IMR-90 (cell line): ENCODE measurements around the gene C6orf120. TPM values are rescaled to one million over a fixed set of nuclear protein-coding genes. Genes with fewer than 3 reads are reported as not detected.
A peak's percentile ranks its signal among the peaks of the same experiment; 100 is the strongest.

ENCODE experiments used
- ATAC-seq: fragments of 200-7000 bp; cut with Tn5 transposase; 2 replicates; pipeline ENCODE4 v1.9.1; 2020; ENCODE audit warnings: low read depth, mild to moderate bottlenecking, moderate library complexity
- BruUV-seq: library from RNA; stranded (reverse); fragments of 400-500 nt; replicated peaks from 2 replicates; lab custom pipeline; 2021; lab: Mats Ljungman, UMichigan
- CTCF ChIA-PET: fragments of 300-600 bp; formaldehyde crosslinking; extraction: SDS; loops from one replicate; lab custom pipeline; 2021; ENCODE audit warnings: antibody characterized with exemption; lab: Yijun Ruan, JAX
- POLR2A ChIA-PET: fragments of 300-600 bp; sonication (Branson Sonifier 250); formaldehyde crosslinking; loops from one replicate; lab custom pipeline; 2022; ENCODE audit warnings: antibody characterized with exemption; ENCODE audit not compliant: unreplicated experiment; lab: Charles Lee
- DNase-seq: peaks from one replicate; pipeline ENCODE4 v3.0.0; 2013
- H2AFZ ChIP-seq: replicated peaks from 2 replicates; pipeline ENCODE3; 2013; ENCODE audit warnings: low read length, mild to moderate bottlenecking; ENCODE audit not compliant: poor library complexity
- H2AK5ac ChIP-seq: 2 replicates; pipeline ENCODE4 v1.6.1; 2013; ENCODE audit warnings: low read depth, low read length, inconsistent platforms
- H2AK9ac ChIP-seq: replicated peaks from 2 replicates; pipeline ENCODE3; 2013; ENCODE audit warnings: mild to moderate bottlenecking, low read depth, low read length, moderate library complexity; ENCODE audit not compliant: poor library complexity
- H2BK120ac ChIP-seq: 2 replicates; pipeline ENCODE4 v1.6.1; 2013; ENCODE audit warnings: low read depth, low read length, inconsistent platforms
- H2BK15ac ChIP-seq: 3 replicates; pipeline ENCODE4 v1.6.1; 2013; ENCODE audit warnings: low read depth, low read length, inconsistent platforms
- H2BK20ac ChIP-seq: 2 replicates; pipeline ENCODE4 v1.6.1; 2013; ENCODE audit warnings: low read depth, mild to moderate bottlenecking, inconsistent platforms, low read length, moderate library complexity
- H2BK5ac ChIP-seq: 2 replicates; pipeline ENCODE4 v1.6.1; 2013; ENCODE audit warnings: mild to moderate bottlenecking, low read depth, low read length, inconsistent platforms; ENCODE audit not compliant: poor library complexity, severe bottlenecking
- H3K14ac ChIP-seq: replicated peaks from 2 replicates; pipeline ENCODE4 v1.6.1; 2013; ENCODE audit warnings: low read depth, low read length, inconsistent platforms
- H3K18ac ChIP-seq: 2 replicates; pipeline ENCODE4 v1.6.1; 2013; ENCODE audit warnings: low read depth, low read length, control low read depth
- H3K23ac ChIP-seq: 2 replicates; pipeline ENCODE4 v1.6.1; 2013; ENCODE audit warnings: low read depth, low read length, inconsistent platforms
- H3K27ac ChIP-seq: 2 replicates; pipeline ENCODE4 v1.5.1; 2013; ENCODE audit warnings: mild to moderate bottlenecking, control low read depth, low read length; ENCODE audit not compliant: insufficient read depth
- H3K27me3 ChIP-seq: 2 replicates; pipeline ENCODE4 v1.6.1; 2013; ENCODE audit warnings: low read length; ENCODE audit not compliant: control insufficient read depth, insufficient read depth
- H3K36me3 ChIP-seq: 2 replicates; pipeline ENCODE4 v1.6.1; 2013; ENCODE audit warnings: low read length, mixed read lengths; ENCODE audit not compliant: control insufficient read depth, insufficient read depth
- H3K4ac ChIP-seq: 2 replicates; pipeline ENCODE4 v1.6.1; 2013; ENCODE audit warnings: low read depth, low read length, inconsistent platforms
- H3K4me1 ChIP-seq: 2 replicates; pipeline ENCODE4 v1.6.1; 2013; ENCODE audit warnings: low read length, mixed read lengths; ENCODE audit not compliant: control insufficient read depth, insufficient read depth
- H3K4me2 ChIP-seq: 2 replicates; pipeline ENCODE4 v1.6.1; 2013; ENCODE audit warnings: low read depth, mild to moderate bottlenecking, control low read depth, low read length, moderate library complexity
- H3K4me3 ChIP-seq: 2 replicates; pipeline ENCODE4 v1.5.1; 2013; ENCODE audit warnings: low read depth, mild to moderate bottlenecking, control low read depth, low read length, moderate library complexity; ENCODE audit not compliant: insufficient read depth
- H3K56ac ChIP-seq: 2 replicates; pipeline ENCODE4 v1.6.1; 2013; ENCODE audit warnings: low read length, inconsistent platforms; ENCODE audit not compliant: insufficient read depth; ENCODE audit errors: extremely low read depth
- H3K79me1 ChIP-seq, 2 experiments: 2 replicates each; pipeline ENCODE4 v1.6.1; 2013; ENCODE audit warnings: low read length in 2 of 2, inconsistent platforms in 1 of 2, low read depth in 1 of 2
- H3K9ac ChIP-seq: 2 replicates; pipeline ENCODE4 v1.6.1; 2013; ENCODE audit warnings: low read depth, low read length, control low read depth
- H3K9me1 ChIP-seq: 2 replicates; pipeline ENCODE4 v1.6.1; 2013; ENCODE audit warnings: low read length, inconsistent platforms; ENCODE audit not compliant: insufficient read depth
- H3K9me3 ChIP-seq: 2 replicates; pipeline ENCODE4 v1.6.1; 2013; ENCODE audit warnings: low read length; ENCODE audit not compliant: control insufficient read depth, insufficient read depth
- H4K20me1 ChIP-seq: 2 replicates; pipeline ENCODE4 v1.6.1; 2013; ENCODE audit warnings: low read length, inconsistent platforms; ENCODE audit not compliant: insufficient read depth
- H4K5ac ChIP-seq: 2 replicates; pipeline ENCODE4 v1.6.1; 2013; ENCODE audit warnings: mild to moderate bottlenecking, low read depth, low read length, control low read depth
- H4K8ac ChIP-seq, 2 experiments: 2 replicates each; pipeline ENCODE4 v1.6.1; 2013; ENCODE audit warnings: low read depth in 2 of 2, low read length in 2 of 2, control low read depth in 1 of 2, inconsistent platforms in 1 of 2
- H4K91ac ChIP-seq: 2 replicates; pipeline ENCODE4 v1.6.1; 2013; ENCODE audit warnings: low read depth, low read length, inconsistent platforms; ENCODE audit not compliant: insufficient read depth
- BHLHE40 ChIP-seq: fragments of 150-350 bp; IDR thresholded peaks from 2 replicates; pipeline ENCODE4 v1.6.1; 2016; ENCODE audit warnings: mild to moderate bottlenecking, low read depth, low read length
- CHD1 ChIP-seq: IDR thresholded peaks from 2 replicates; pipeline ENCODE4 v1.6.1; 2012; ENCODE audit warnings: low read depth, low read length, improper control_type of control experiment
- ELK1 ChIP-seq: fragments of 150-350 bp; IDR thresholded peaks from 2 replicates; pipeline ENCODE4 v1.6.1; 2016; ENCODE audit warnings: low read depth, mild to moderate bottlenecking, low read length, moderate library complexity, borderline replicate concordance
- FOS ChIP-seq: fragments of 150-350 bp; IDR thresholded peaks from 2 replicates; pipeline ENCODE4 v1.6.1; 2016; ENCODE audit warnings: low read depth, low read length
- MAFK ChIP-seq: IDR thresholded peaks from 2 replicates; pipeline ENCODE4 v1.6.1; 2012; ENCODE audit warnings: low read depth, low read length, improper control_type of control experiment
- MAZ ChIP-seq: IDR thresholded peaks from 2 replicates; pipeline ENCODE4 v1.6.1; 2012; ENCODE audit warnings: low read depth, mild to moderate bottlenecking, low read length, improper control_type of control experiment, moderate library complexity, borderline replicate concordance
- MXI1 ChIP-seq: IDR thresholded peaks from 2 replicates; pipeline ENCODE4 v1.6.1; 2012; ENCODE audit warnings: low read depth, mild to moderate bottlenecking, low read length, moderate library complexity, borderline replicate concordance
- RAD21 ChIP-seq: IDR thresholded peaks from 2 replicates; pipeline ENCODE4 v1.6.1; 2012; ENCODE audit warnings: low read length, improper control_type of control experiment
- RCOR1 ChIP-seq: IDR thresholded peaks from 2 replicates; pipeline ENCODE4 v1.6.1; 2012; ENCODE audit warnings: mild to moderate bottlenecking, low read length, improper control_type of control experiment; ENCODE audit not compliant: insufficient replicate concordance
- SMC3 ChIP-seq: fragments of 150-350 bp; IDR thresholded peaks from 2 replicates; pipeline ENCODE4 v1.6.1; 2016; ENCODE audit warnings: low read depth, mild to moderate bottlenecking, antibody characterized with exemption, low read length, moderate library complexity
- WGBS, 2 experiments: methylation state at CpG; one replicate each; pipeline versions ENCODE4 v1.1.5 to v1.1.7; 2013; ENCODE audit warnings: missing lambda C conversion rate in 2 of 2; ENCODE audit not compliant: insufficient read length in 1 of 2; ENCODE audit errors: extremely low coverage in 2 of 2; 5-methylcytosine and 5-hydroxymethylcytosine counted together
- dilution Hi-C: fragments of 300-500 bp; cut with HindIII; formaldehyde crosslinking; loops from one replicate; pipeline ENCODE4 v1.14.3; 2018; ENCODE audit warnings: low sequenced_read_pairs; ENCODE audit not compliant: unreplicated experiment
- in situ Hi-C: fragments of 300-500 bp; cut with MboI; formaldehyde crosslinking; loops from 3 replicates; pipeline ENCODE4 v1.14.3; 2019; ENCODE audit warnings: low sequenced_read_pairs, inconsistent platforms, mixed read lengths
- intact Hi-C: fragments of 100-400 bp; cut with micrococcal nuclease; formaldehyde crosslinking; loops from 2 replicates; pipeline ENCODE4 v1.10.0; 2022
- polyA plus RNA-seq, 3 experiments: library from polyadenylated mRNA; depleted of rRNA; stranded (reverse); fragments of >200 nt; gene quantifications; 2 replicates each; pipeline ENCODE4 v1.2.3, GENCODE V29; 2012; ENCODE audit warnings: low replicate concordance in 1 of 3
- total RNA-seq: library from RNA; depleted of rRNA; stranded (reverse); fragments of >200 nt; gene quantifications from 2 replicates; pipeline ENCODE4 v1.2.3, GENCODE V29; 2012
- TF ChIP-seq, protein P1 (sequence below): fragments of 150-350 bp; IDR thresholded peaks from 2 replicates; pipeline ENCODE4 v1.6.1; 2017; ENCODE audit warnings: mild to moderate bottlenecking, antibody characterized with exemption, low read length, low read depth
- TF ChIP-seq, protein P2 (sequence below): conservative IDR thresholded peaks from 2 replicates; pipeline ENCODE4 v1.5.1; 2012; ENCODE audit warnings: mild to moderate bottlenecking, low read depth, low read length, improper control_type of control experiment

The C6orf120 gene
- total and polyA plus RNA-seq, 2 of the 4 experiments (the other 2 are of a cell fraction) = 21.4 to 26.7 TPM

DNA sequence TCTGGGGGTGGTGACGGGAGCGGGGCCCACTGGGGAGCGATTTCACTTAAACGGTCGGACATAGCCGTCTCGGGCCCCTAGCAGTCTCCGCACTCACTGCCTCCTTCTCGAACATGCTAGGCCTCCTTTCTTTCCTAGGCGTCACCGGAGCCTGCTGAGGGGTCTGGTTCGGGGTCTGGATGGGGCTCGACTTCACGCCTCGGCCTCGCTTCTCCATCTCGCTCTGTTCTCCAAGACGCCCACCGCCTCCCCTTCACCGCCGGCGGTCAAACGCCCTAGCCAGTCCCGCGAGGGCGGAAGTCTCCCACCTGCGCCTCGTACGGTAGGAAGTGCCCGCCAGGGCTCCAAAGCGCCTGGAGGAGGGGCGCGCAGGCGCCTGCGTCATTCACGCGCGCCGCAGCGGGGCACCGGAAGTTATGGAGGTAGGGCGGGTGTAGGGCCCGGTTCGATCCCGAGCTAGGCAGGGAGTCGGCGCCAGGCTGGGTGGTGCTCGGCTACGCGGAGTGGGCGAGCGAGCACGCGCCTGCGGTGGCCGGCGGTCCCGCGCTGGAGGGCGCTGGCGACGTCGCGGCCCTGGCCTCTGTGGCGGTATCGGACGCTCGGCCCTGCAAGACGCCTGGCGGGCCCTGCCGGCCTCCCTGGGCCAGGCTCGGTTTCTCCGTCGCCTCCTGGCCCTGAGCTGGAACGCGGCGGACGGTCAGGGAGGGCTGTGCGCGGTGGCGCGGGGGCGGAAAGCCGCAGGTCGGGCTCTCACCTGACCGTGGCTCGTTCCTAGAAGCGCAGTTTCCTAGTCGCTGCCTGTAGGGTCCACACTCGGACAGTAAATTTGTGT, 49.5 kb downstream of the C6orf120 start, which contains the start of the genes DYNLT2 and ERMARD:
TSS of gene DYNLT2 (minus strand) at position 331 of the 832 bp plus-strand sequence. CDS start at position 217, 114 bp downstream.
TSS of gene ERMARD (plus strand) at position 381 of the 832 bp plus-strand sequence. CDS start at position 417, 36 bp downstream.
- Histone ChIP-seq H4K5ac (peak within 1 kb of the TSS; percentile 91), H4K91ac (peak within 1 kb of the TSS; percentile 57), H2BK5ac (peak within 1 kb of the TSS; percentile 90), H2AFZ (peak within 1 kb of the TSS; percentile 94), H4K8ac (peak within 1 kb of the TSS; percentile 94 to 98), H2BK120ac (peak within 1 kb of the TSS; percentile 72), H2BK20ac (no peak within 1 kb of the TSS), H3K23ac (peak within 1 kb of the TSS; percentile 83), H3K9me3 (no peaks in the 10 kb centered on the region), H3K4me3 (peak within 1 kb of the TSS; percentile 89), H3K4me1 (0 out of 2 replicates have a peak, but pooled peaks cover 2% of the 10 kb centered on the region), H2BK15ac (no peak within 1 kb of the TSS; the same call in 2 of the 3 replicates), H3K14ac (peak within 1 kb of the TSS; percentile 75), H3K36me3 (no peaks in the 10 kb centered on the region; the same call in 1 of the 2 replicates), H3K9ac (peak within 1 kb of the TSS; percentile 93), H3K79me1 (peaks cover 23 to 29% of the 10 kb centered on the region in 2 experiments), H4K20me1 (no peaks in the 10 kb centered on the region), H3K27me3 (no peaks in the 10 kb centered on the region), H3K18ac (peak within 1 kb of the TSS; percentile 61), H3K56ac (peak within 1 kb of the TSS; percentile 82), H3K4ac (peak within 1 kb of the TSS; percentile 85), H3K9me1 (0 out of 2 replicates have a peak, but pooled peaks cover 3% of the 10 kb centered on the region), H2AK9ac (peak within 1 kb of the TSS; percentile 89), H2AK5ac (peak within 1 kb of the TSS; percentile 63), H3K27ac (peak within 1 kb of the TSS; percentile 94), H3K4me2 (peak within 1 kb of the TSS; percentile 91)
- DNase-seq (peak; percentile 94), ATAC-seq (peak; percentile 98)
- POLR2A ChIA-PET = interaction anchor here (0.6 kb wide), 1 partner anchor 537 kb away, joined by 3 read pairs; no protein-coding TSS in a partner anchor
- CTCF ChIA-PET = interaction anchor here (0.8 to 0.9 kb wide), 2 partner anchors 12 to 32 kb away, joined by 3 read pairs; no protein-coding TSS in a partner anchor
- WGBS, 2 experiments = 0% methylated on average over 38 of the region's 90 CpGs; no CpG with 5 or more reads in 1 of the 2 experiments
- intact Hi-C loops = loop anchor here (2.0 kb wide), 1 partner anchor 29 kb away; no protein-coding TSS in a partner anchor
- TSS peak; percentile 94 for BruUV-seq
- in situ Hi-C loops = no loop called here
- dilution Hi-C loops = no loop called here
- TF ChIP-seq MAZ = peak; percentile 92; the same call in 1 of the 2 replicates
- TF ChIP-seq ELK1 = peak; percentile 88
- no peak for TF ChIP-seq MAFK
- TF ChIP-seq, protein P1, sequence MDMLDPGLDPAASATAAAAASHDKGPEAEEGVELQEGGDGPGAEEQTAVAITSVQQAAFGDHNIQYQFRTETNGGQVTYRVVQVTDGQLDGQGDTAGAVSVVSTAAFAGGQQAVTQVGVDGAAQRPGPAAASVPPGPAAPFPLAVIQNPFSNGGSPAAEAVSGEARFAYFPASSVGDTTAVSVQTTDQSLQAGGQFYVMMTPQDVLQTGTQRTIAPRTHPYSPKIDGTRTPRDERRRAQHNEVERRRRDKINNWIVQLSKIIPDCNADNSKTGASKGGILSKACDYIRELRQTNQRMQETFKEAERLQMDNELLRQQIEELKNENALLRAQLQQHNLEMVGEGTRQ = no peak
- no peak for TF ChIP-seq CHD1
- TF ChIP-seq SMC3 = peak; percentile 1; the same call in 1 of the 2 replicates
- TF ChIP-seq, protein P2, sequence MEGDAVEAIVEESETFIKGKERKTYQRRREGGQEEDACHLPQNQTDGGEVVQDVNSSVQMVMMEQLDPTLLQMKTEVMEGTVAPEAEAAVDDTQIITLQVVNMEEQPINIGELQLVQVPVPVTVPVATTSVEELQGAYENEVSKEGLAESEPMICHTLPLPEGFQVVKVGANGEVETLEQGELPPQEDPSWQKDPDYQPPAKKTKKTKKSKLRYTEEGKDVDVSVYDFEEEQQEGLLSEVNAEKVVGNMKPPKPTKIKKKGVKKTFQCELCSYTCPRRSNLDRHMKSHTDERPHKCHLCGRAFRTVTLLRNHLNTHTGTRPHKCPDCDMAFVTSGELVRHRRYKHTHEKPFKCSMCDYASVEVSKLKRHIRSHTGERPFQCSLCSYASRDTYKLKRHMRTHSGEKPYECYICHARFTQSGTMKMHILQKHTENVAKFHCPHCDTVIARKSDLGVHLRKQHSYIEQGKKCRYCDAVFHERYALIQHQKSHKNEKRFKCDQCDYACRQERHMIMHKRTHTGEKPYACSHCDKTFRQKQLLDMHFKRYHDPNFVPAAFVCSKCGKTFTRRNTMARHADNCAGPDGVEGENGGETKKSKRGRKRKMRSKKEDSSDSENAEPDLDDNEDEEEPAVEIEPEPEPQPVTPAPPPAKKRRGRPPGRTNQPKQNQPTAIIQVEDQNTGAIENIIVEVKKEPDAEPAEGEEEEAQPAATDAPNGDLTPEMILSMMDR = peak; percentile 23; the same call in 1 of the 2 replicates
- TF ChIP-seq RCOR1 = peak; percentile 80
- TF ChIP-seq BHLHE40 = peak; percentile 47; the same call in 1 of the 2 replicates
- TF ChIP-seq FOS = no peak
- peak; percentile 85 for TF ChIP-seq MXI1
- TF ChIP-seq RAD21 = peak; percentile 8; the same call in 1 of the 2 replicates
